Ovary (tissue), 9 donors: Measurements from ENCODE around the gene FYCO1. TPM values are rescaled to one million over a fixed set of nuclear protein-coding genes. Genes with fewer than 3 reads are reported as not detected.

Source experiments
- DNase-seq, 5 donors: peaks; one replicate each; pipeline ENCODE4 v3.0.0-alpha.2; 2019 to 2020
- H3K27ac ChIP-seq, 2 donors: fragments of 200-600 bp; one replicate each; pipeline versions ENCODE4 v1.5.1 to v1.8.0; 2019 to 2022
- H3K27me3 ChIP-seq: fragments of 200-600 bp; one replicate; pipeline ENCODE4 v1.8.0; 2022
- H3K36me3 ChIP-seq: fragments of 200-600 bp; sonication (generic); one replicate; pipeline ENCODE4 v1.5.1; 2019
- H3K4me1 ChIP-seq: one replicate; pipeline ENCODE4 v1.8.1; 2013; ENCODE audit warnings: mild to moderate bottlenecking, moderate library complexity; ENCODE audit not compliant: insufficient read depth
- H3K4me3 ChIP-seq: fragments of 200-600 bp; sonication (generic); one replicate; pipeline ENCODE4 v1.5.1; 2017
- H3K9me3 ChIP-seq, 2 donors: fragments of 200-600 bp in 1 of 2; sonication (generic) in 1 of 2; one replicate each; pipeline versions ENCODE4 v1.5.1 to v1.8.1; 2013 to 2019; ENCODE audit warnings: mild to moderate bottlenecking in 1 of 2, moderate library complexity in 1 of 2
- EP300 ChIP-seq: sonication (generic); formaldehyde crosslinking; IDR thresholded peaks from one replicate; pipeline ENCODE4 v1.6.1; 2017; ENCODE audit warnings: antibody characterized with exemption
- POLR2A ChIP-seq: fragments of 450-650 bp; IDR thresholded peaks from one replicate; pipeline ENCODE4 v1.6.1; 2017; ENCODE audit warnings: antibody characterized with exemption, mild to moderate bottlenecking, moderate library complexity
- WGBS, 3 donors: extraction: QIAGEN DNeasy Blood & Tissue Kit in 1 of 3; methylation state at CpG; one replicate each; pipeline versions ENCODE4 v1.1.5 to v1.1.7; 2013 to 2017; 5-methylcytosine and 5-hydroxymethylcytosine counted together
- intact Hi-C, 4 donors: fragments of 100-400 bp; cut with DNase I; formaldehyde crosslinking; loops; one replicate each; pipeline versions ENCODE4 v1.11.0 to v1.15.1; 2022 to 2023
- polyA plus RNA-seq, 2 donors: library from polyadenylated mRNA; stranded (reverse); fragments of 200-250 nt in 1 of 2; fragments of 350-450 nt in 1 of 2; fragmentation: Illumina TruSeq in 1 of 2; extraction: RNeasy Lipid Tissue Mini Kit (QIAGEN cat#74804) in 1 of 2; gene quantifications; one replicate each; pipeline ENCODE4 v1.2.3, GENCODE V29; 2013 to 2014
- total RNA-seq, 7 donors: library from RNA; depleted of rRNA in 2 of 7; stranded (reverse); fragments of >200 nt in 2 of 7; fragmentation: NEBNext Ultra II Directional in 3 of 7; extraction: Animal tissue kit (Norgen Biotek cat#: 25700) in 3 of 7; gene quantifications; one replicate each; pipeline versions ENCODE4 v1.1.0 to v1.2.4, GENCODE V29; 2016 to 2023
- TF ChIP-seq, protein P1 (sequence below), 3 donors: fragments of 450-650 bp in 2 of 3; fragments of 200-600 bp in 1 of 3; IDR thresholded peaks; one replicate each; pipeline versions ENCODE4 v1.5.1 to v1.8.0; 2016 to 2022; ENCODE audit warnings: antibody characterized with exemption in 3 of 3, mild to moderate bottlenecking in 1 of 3
- donor health status: DM: no; HTN: no; CAD: no; lungs with moderate emphysema.
- donor health status: DM: no; HTN: no; CAD: no.
- donor health status: Bipolar disorder and iron deficiency.
- donor health status: DM: yes; HTN: yes; CAD: no.
- donor health status: DM: no; HTN: no; CAD: no.
- donor health status: DM: yes; HTN: yes; CAD: no.

The FYCO1 gene
- total and polyA plus RNA-seq, 9 donors: 30.2 to 81.0 (median 52.8) TPM

- Histone ChIP-seq H3K9me3 (no peaks in the 10 kb centered on the region), H3K27me3 (no peaks in the 10 kb centered on the region), H3K4me3 (no peak overlapping the region), H3K27ac (no peak overlapping the region), H3K4me1 (no peaks in the 10 kb centered on the region), H3K36me3 (no peaks in the 10 kb centered on the region)
- TF ChIP-seq, protein P1, sequence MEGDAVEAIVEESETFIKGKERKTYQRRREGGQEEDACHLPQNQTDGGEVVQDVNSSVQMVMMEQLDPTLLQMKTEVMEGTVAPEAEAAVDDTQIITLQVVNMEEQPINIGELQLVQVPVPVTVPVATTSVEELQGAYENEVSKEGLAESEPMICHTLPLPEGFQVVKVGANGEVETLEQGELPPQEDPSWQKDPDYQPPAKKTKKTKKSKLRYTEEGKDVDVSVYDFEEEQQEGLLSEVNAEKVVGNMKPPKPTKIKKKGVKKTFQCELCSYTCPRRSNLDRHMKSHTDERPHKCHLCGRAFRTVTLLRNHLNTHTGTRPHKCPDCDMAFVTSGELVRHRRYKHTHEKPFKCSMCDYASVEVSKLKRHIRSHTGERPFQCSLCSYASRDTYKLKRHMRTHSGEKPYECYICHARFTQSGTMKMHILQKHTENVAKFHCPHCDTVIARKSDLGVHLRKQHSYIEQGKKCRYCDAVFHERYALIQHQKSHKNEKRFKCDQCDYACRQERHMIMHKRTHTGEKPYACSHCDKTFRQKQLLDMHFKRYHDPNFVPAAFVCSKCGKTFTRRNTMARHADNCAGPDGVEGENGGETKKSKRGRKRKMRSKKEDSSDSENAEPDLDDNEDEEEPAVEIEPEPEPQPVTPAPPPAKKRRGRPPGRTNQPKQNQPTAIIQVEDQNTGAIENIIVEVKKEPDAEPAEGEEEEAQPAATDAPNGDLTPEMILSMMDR (IDR thresholded peaks at IDR 0.05): no peak
- no peak for TF ChIP-seq EP300
- TF ChIP-seq POLR2A: no peak
- no peak for DNase-seq
- 70 to 79% (median 70%) methylated on average over 2 of the region's 2 CpGs for WGBS, 3 donors
- intact Hi-C loops: no loop called here
Measured at GRCh38 chr3:45872569-45872968, 123.1 kb downstream of the FYCO1 start.

DNA sequence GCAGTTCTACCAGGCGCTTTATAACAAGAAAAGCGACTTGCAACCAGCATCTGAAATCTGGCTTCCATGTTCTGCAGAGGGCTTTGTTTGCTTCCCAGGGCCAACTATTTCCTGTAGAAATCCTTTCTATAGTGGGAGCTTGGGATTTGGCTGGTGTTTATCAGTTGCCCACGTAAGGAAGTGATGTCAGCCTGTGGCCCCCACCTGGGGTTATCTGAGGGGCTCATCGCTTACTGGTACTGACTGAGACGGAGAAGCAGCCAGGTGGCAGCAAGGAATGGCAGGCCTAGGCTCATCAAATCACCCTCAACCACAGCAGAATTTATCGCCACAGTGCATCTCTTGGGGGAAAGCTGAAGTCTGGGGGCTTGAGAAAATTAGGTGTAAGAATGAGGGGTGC, 123.8 kb downstream of the FYCO1 start:
- DNase-seq: no peak
- TF ChIP-seq, protein P1 (IDR thresholded peaks at IDR 0.05): no peak
- TF ChIP-seq EP300 (no peak), POLR2A (no peak)
- H3K4me1 ChIP-seq: no peaks in the 10 kb centered on the region
- intact Hi-C loops: no loop called here
- H3K27me3 ChIP-seq: no peaks in the 10 kb centered on the region
- WGBS, 3 donors: 68 to 79% (median 74%) methylated on average over 6 of the region's 6 CpGs
- H3K36me3 ChIP-seq: no peaks in the 10 kb centered on the region
- H3K27ac ChIP-seq: no peak overlapping the region
- no peak overlapping the region for H3K4me3 ChIP-seq
- no peaks in the 10 kb centered on the region for H3K9me3 ChIP-seq

DNA sequence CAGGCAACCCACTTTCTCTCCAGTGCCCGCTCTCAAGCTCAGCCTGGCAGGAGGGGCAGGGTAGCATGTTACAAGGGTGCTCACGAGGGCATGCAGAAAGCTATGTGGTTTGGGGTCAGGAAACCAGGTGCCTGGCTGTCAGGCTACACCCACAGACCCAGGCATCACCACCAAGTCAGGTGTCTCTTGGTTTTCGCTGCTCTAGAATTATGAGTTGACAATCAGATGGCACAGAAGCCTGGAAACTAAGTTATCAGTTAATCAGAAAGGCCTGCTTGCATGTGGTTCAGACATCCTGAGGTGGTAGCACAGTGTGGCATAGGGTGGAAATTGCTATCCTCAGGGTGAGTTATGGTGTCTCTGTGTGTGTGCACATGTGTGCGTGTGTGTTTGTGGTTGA, 125.5 kb downstream of the FYCO1 start:
- H3K27ac ChIP-seq: no peak overlapping the region
- H3K27me3 ChIP-seq: no peaks in the 10 kb centered on the region
- H3K4me3 ChIP-seq: no peak overlapping the region
- WGBS, 3 donors: 83 to 88% (median 83%) methylated on average over 4 of the region's 4 CpGs
- no peaks in the 10 kb centered on the region for H3K9me3 ChIP-seq
- no peaks in the 10 kb centered on the region for H3K4me1 ChIP-seq
- DNase-seq: no peak
- no peak for TF ChIP-seq EP300
- TF ChIP-seq POLR2A: no peak
- TF ChIP-seq, protein P1 (IDR thresholded peaks at IDR 0.05): no peak
- no peaks in the 10 kb centered on the region for H3K36me3 ChIP-seq
- intact Hi-C loops: no loop called here

GRCh38 chr3:45869638-45870037, 126.0 kb downstream of the FYCO1 start:
- WGBS, 3 donors: 70 to 73% (median 70%) methylated on average over 3 of the region's 3 CpGs
- Histone ChIP-seq H3K27me3 (no peaks in the 10 kb centered on the region), H3K9me3 (no peaks in the 10 kb centered on the region), H3K36me3 (no peaks in the 10 kb centered on the region), H3K27ac (no peak overlapping the region), H3K4me3 (no peak overlapping the region), H3K4me1 (no peaks in the 10 kb centered on the region)
- DNase-seq: no peak
- TF ChIP-seq, protein P1 (IDR thresholded peaks at IDR 0.05): no peak
- TF ChIP-seq EP300: no peak
- no peak for TF ChIP-seq POLR2A
- intact Hi-C loops: no loop called here

DNA sequence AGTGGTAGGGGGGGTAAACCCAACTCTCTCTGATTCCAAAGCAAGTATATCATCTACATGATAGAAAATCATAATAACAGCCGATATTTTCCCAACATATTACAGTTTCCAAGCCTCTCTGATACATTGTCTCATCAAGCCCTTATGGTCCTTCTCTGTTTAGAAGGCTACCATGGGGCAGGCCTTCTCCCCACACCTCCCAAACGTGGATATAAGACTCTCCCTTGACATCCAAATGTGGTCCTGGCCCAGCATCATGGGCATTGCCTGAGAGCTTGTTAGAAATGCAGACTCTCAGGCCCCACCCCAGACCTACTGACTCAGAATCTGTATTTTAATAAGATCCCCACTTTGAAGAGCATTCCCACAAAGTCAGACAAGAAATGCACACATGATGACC, 127.0 kb downstream of the FYCO1 start:
- H3K36me3 ChIP-seq: no peaks in the 10 kb centered on the region
- 62 to 72% (median 65%) methylated on average over 2 of the region's 2 CpGs for WGBS, 3 donors
- TF ChIP-seq, protein P1 (IDR thresholded peaks at IDR 0.05): no peak
- TF ChIP-seq EP300 (no peak), POLR2A (no peak)
- no peak overlapping the region for H3K27ac ChIP-seq
- no peaks in the 10 kb centered on the region for H3K27me3 ChIP-seq
- H3K4me3 ChIP-seq: no peak overlapping the region
- intact Hi-C loops: no loop called here
- H3K4me1 ChIP-seq: no peaks in the 10 kb centered on the region
- H3K9me3 ChIP-seq: no peaks in the 10 kb centered on the region
- DNase-seq: no peak
